ENCODE data around the gene SLC25A3. TPM values are rescaled to one million over a fixed set of nuclear protein-coding genes. Genes with fewer than 3 reads are reported as not detected.
"Not testable (repeated sequence)": the region's sequence is repeated elsewhere in the genome, so short reads cannot be mapped to it uniquely, and the experiment has no call there.

The SLC25A3 gene
- polyA plus RNA-seq, 1 of the 3 experiments (the other 2 are of a cell fraction) = 470 TPM

DNA sequence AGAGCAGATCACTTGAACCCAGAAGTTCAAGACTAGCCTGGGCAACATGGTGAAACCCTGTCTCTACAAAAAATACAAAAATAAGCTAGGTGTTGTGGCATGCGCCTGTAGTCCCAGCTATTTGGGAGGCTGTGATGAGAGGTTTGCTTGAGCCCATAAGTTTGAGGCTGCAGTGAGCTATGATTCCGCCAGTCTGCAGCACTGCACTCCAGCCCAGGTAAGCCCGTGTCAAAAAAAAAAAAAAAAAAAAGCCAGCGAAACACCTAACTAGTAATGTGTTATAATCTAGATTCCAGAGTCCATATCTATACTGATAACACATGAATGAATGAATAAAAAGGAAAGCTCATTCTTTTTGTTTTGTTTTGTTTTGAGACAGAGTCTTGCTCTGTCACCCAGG lies 18.5 kb upstream of the SLC25A3 start:
- TF ChIP-seq MEF2A (IDR thresholded peaks at IDR 0.05; ENCODE audit: borderline replicate concordance, low read depth) (no peak), POLR2AphosphoS5 (IDR thresholded peaks at IDR 0.05; ENCODE audit: low read depth, low read length) (no peak), ELF1 (IDR thresholded peaks at IDR 0.05) (no peak), NRF1 (IDR thresholded peaks at IDR 0.05; ENCODE audit: low read depth, low read length) (no peak), EP300 (IDR thresholded peaks at IDR 0.05; ENCODE audit: borderline replicate concordance in 1 of 2, low read depth in 1 of 2, low read length in 1 of 2) (no peak)
- TF ChIP-seq, protein P1, sequence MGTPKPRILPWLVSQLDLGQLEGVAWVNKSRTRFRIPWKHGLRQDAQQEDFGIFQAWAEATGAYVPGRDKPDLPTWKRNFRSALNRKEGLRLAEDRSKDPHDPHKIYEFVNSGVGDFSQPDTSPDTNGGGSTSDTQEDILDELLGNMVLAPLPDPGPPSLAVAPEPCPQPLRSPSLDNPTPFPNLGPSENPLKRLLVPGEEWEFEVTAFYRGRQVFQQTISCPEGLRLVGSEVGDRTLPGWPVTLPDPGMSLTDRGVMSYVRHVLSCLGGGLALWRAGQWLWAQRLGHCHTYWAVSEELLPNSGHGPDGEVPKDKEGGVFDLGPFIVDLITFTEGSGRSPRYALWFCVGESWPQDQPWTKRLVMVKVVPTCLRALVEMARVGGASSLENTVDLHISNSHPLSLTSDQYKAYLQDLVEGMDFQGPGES (IDR thresholded peaks at IDR 0.05; ENCODE audit: low read depth, low read length) = no peak
- TF ChIP-seq, protein P2, sequence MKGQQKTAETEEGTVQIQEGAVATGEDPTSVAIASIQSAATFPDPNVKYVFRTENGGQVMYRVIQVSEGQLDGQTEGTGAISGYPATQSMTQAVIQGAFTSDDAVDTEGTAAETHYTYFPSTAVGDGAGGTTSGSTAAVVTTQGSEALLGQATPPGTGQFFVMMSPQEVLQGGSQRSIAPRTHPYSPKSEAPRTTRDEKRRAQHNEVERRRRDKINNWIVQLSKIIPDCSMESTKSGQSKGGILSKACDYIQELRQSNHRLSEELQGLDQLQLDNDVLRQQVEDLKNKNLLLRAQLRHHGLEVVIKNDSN (IDR thresholded peaks at IDR 0.05; ENCODE audit: borderline replicate concordance, low read depth) = no peak
- Histone ChIP-seq H3K4me3 (ENCODE audit: low read depth in 2 of 2, low read length in 1 of 2) (no peak overlapping the region), H3K9ac (no peak overlapping the region), H3K9me2 (no peaks in the 10 kb centered on the region), H3F3A (replicated peaks; ENCODE audit: insufficient read depth) (no peaks in the 10 kb centered on the region), H3K27ac (ENCODE audit: low read depth in 2 of 2, low read length in 1 of 2) (no peak overlapping the region), H3K9me3 (no peaks in the 10 kb centered on the region), H3K79me2 (ENCODE audit: insufficient read depth) (no peaks in the 10 kb centered on the region), H3K36me3 (replicated peaks in 1 of 2; ENCODE audit: control insufficient read depth in 1 of 2, insufficient read depth in 2 of 2, low read length in 1 of 2) (no peaks in the 10 kb centered on the region), H4K20me1 (ENCODE audit: insufficient read depth) (no peaks in the 10 kb centered on the region), H3K27me3 (ENCODE audit: insufficient read depth) (no peaks in the 10 kb centered on the region), H3K4me2 (no peak overlapping the region), H2AFZ (ENCODE audit: low read depth) (no peak overlapping the region), H3K4me1 (ENCODE audit: control insufficient read depth in 1 of 2, insufficient read depth in 2 of 2, low read depth in 1 of 2, low read length in 1 of 2) (no peaks in the 10 kb centered on the region)
- POLR2A ChIA-PET = interaction anchor here (0.6 kb wide), 1 partner anchor 19 kb away, joined by 4 read pairs; no protein-coding TSS in a partner anchor
- 92% methylated on average over 4 of the region's 4 CpGs for WGBS (ENCODE audit: low lambda C conversion rate)
- CTCF ChIA-PET = interaction anchor here (1.1 to 1.7 kb wide), 2 partner anchors 10 to 79 kb away, joined by 3 to 18 read pairs; no protein-coding TSS in a partner anchor
- no peak for DNase-seq

DNA sequence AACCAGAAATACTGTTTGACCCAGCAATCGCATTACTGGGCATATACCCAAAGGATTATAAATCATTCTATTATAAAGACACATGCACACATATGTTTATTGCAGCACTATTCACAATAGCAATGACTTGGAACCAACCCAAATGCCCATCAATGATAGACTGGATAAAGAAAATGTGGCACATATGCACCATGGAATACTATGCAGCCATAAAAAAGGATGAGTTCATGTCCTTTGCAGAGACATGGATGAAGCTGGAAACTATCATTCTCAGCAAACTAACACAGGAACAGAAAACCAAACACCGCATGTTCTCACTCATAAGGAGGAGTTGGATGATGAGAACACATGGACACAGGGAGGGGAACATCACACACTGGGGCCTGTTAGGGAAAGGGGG lies 16.7 kb upstream of the SLC25A3 start:
- POLR2A ChIA-PET = not testable (repeated sequence)

DNA sequence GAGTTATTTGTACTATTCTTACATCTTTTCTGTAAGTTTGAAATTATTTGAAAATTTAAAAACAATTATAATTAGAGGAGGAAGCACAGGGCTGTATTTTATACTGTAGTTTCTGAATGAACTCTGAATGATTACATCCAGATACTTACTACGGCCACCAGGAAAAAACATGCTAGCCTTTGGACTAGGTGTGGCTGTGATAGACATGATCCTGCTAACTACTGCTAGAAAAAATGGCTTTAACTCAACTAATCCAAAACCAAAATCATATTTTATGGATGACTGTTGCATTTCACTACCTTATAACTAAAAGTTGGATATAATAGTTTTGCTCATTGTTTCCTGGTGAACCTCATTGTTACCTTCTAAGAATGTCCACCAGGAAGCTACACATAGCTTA lies 15.1 kb upstream of the SLC25A3 start:
- CTCF ChIA-PET = interaction anchor here (1.9 kb wide), 1 partner anchor 11 kb away, joined by 11 read pairs; no protein-coding TSS in a partner anchor
- no peaks in the 10 kb centered on the region for H3K27me3 ChIP-seq (ENCODE audit: insufficient read depth)
- TF ChIP-seq MXI1 (IDR thresholded peaks at IDR 0.05; ENCODE audit: low read depth, low read length) (no peak), RAD21 (IDR thresholded peaks at IDR 0.05; ENCODE audit: low read length) (no peak), EP300 (IDR thresholded peaks at IDR 0.05; ENCODE audit: borderline replicate concordance in 1 of 2, low read depth in 1 of 2, low read length in 1 of 2) (no peak), ELF1 (IDR thresholded peaks at IDR 0.05) (no peak), SMC3 (IDR thresholded peaks at IDR 0.05; ENCODE audit: low read depth, low read length) (no peak), RFX5 (IDR thresholded peaks at IDR 0.05; ENCODE audit: low read length) (no peak)
- TF ChIP-seq, protein P3, sequence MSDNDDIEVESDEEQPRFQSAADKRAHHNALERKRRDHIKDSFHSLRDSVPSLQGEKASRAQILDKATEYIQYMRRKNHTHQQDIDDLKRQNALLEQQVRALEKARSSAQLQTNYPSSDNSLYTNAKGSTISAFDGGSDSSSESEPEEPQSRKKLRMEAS (IDR thresholded peaks at IDR 0.05; ENCODE audit: low read depth) = no peak
- TF ChIP-seq, protein P4, sequence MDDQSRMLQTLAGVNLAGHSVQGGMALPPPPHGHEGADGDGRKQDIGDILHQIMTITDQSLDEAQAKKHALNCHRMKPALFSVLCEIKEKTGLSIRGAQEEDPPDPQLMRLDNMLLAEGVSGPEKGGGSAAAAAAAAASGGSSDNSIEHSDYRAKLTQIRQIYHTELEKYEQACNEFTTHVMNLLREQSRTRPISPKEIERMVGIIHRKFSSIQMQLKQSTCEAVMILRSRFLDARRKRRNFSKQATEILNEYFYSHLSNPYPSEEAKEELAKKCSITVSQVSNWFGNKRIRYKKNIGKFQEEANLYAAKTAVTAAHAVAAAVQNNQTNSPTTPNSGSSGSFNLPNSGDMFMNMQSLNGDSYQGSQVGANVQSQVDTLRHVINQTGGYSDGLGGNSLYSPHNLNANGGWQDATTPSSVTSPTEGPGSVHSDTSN (IDR thresholded peaks at IDR 0.05) = no peak
- TF ChIP-seq, protein P5, sequence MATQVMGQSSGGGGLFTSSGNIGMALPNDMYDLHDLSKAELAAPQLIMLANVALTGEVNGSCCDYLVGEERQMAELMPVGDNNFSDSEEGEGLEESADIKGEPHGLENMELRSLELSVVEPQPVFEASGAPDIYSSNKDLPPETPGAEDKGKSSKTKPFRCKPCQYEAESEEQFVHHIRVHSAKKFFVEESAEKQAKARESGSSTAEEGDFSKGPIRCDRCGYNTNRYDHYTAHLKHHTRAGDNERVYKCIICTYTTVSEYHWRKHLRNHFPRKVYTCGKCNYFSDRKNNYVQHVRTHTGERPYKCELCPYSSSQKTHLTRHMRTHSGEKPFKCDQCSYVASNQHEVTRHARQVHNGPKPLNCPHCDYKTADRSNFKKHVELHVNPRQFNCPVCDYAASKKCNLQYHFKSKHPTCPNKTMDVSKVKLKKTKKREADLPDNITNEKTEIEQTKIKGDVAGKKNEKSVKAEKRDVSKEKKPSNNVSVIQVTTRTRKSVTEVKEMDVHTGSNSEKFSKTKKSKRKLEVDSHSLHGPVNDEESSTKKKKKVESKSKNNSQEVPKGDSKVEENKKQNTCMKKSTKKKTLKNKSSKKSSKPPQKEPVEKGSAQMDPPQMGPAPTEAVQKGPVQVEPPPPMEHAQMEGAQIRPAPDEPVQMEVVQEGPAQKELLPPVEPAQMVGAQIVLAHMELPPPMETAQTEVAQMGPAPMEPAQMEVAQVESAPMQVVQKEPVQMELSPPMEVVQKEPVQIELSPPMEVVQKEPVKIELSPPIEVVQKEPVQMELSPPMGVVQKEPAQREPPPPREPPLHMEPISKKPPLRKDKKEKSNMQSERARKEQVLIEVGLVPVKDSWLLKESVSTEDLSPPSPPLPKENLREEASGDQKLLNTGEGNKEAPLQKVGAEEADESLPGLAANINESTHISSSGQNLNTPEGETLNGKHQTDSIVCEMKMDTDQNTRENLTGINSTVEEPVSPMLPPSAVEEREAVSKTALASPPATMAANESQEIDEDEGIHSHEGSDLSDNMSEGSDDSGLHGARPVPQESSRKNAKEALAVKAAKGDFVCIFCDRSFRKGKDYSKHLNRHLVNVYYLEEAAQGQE (IDR thresholded peaks at IDR 0.05; ENCODE audit: low read depth, low read length) = no peak

More for the DNA sequence above, 16.7 kb upstream of the SLC25A3 start:
- H3K79me2 ChIP-seq (ENCODE audit: insufficient read depth); H3F3A ChIP-seq (replicated peaks; ENCODE audit: insufficient read depth); H3K27ac ChIP-seq (ENCODE audit: low read depth in 2 of 2, low read length in 1 of 2); H2AFZ ChIP-seq (ENCODE audit: low read depth); H3K27me3 ChIP-seq (ENCODE audit: insufficient read depth); H3K9me3 ChIP-seq; H3K9me2 ChIP-seq; H3K4me2 ChIP-seq; H3K36me3 ChIP-seq (replicated peaks in 1 of 2; ENCODE audit: control insufficient read depth in 1 of 2, insufficient read depth in 2 of 2, low read length in 1 of 2); H3K9ac ChIP-seq; DNase-seq; H4K20me1 ChIP-seq (ENCODE audit: insufficient read depth); H3K4me3 ChIP-seq (ENCODE audit: low read depth in 2 of 2, low read length in 1 of 2); H3K4me1 ChIP-seq (ENCODE audit: control insufficient read depth in 1 of 2, insufficient read depth in 2 of 2, low read depth in 1 of 2, low read length in 1 of 2): not testable (repeated sequence)
- CTCF ChIA-PET = interaction anchor here (1.9 kb wide), 1 partner anchor 10 kb away, joined by 11 read pairs; no protein-coding TSS in a partner anchor
- WGBS (ENCODE audit: low lambda C conversion rate) = 95% methylated on average over 2 of the region's 2 CpGs

More for the DNA sequence above, 15.1 kb upstream of the SLC25A3 start:
- peaks cover 7% of the 10 kb centered on the region for H3F3A ChIP-seq (replicated peaks; ENCODE audit: insufficient read depth)
- H3K4me3 ChIP-seq (ENCODE audit: low read depth in 2 of 2, low read length in 1 of 2) = no peak overlapping the region
- no peaks in the 10 kb centered on the region for H3K79me2 ChIP-seq (ENCODE audit: insufficient read depth)
- no peak overlapping the region for H3K27ac ChIP-seq (ENCODE audit: low read depth in 2 of 2, low read length in 1 of 2)
- 0 out of 4 replicates have a peak, but pooled peaks cover 0 to 4% of the 10 kb centered on the region in 2 experiments for H3K4me1 ChIP-seq (ENCODE audit: control insufficient read depth in 1 of 2, insufficient read depth in 2 of 2, low read depth in 1 of 2, low read length in 1 of 2)
- no peak overlapping the region for H3K9ac ChIP-seq
- POLR2A ChIA-PET = no interaction called here
- H3K9me2 ChIP-seq = no peaks in the 10 kb centered on the region
- H3K9me3 ChIP-seq = no peaks in the 10 kb centered on the region
- H3K36me3 ChIP-seq (replicated peaks in 1 of 2; ENCODE audit: control insufficient read depth in 1 of 2, insufficient read depth in 2 of 2, low read length in 1 of 2) = no peaks in the 10 kb centered on the region
- H2AFZ ChIP-seq (ENCODE audit: low read depth) = no peak overlapping the region
- no peak overlapping the region for H3K4me2 ChIP-seq
- H4K20me1 ChIP-seq (ENCODE audit: insufficient read depth) = no peaks in the 10 kb centered on the region
- no peak for DNase-seq
- WGBS (ENCODE audit: low lambda C conversion rate) = 87% methylated on average over 1 of the region's 1 CpG

Data from SK-N-SH (cell line).